Epithelial cell of proximal tubule (primary cell): ENCODE data around the gene CDKN1B. TPM values are rescaled to one million over a fixed set of nuclear protein-coding genes. Genes with fewer than 3 reads are reported as not detected.
A peak's percentile ranks its signal among the peaks of the same experiment; 100 is the strongest.

ENCODE experiments used
- DNase-seq: peaks from one replicate; pipeline ENCODE4 v3.0.0-alpha.2; 2011; ENCODE audit warnings: low read depth
- H3K4me3 ChIP-seq: 2 replicates; pipeline ENCODE4 v1.5.1; 2011; ENCODE audit warnings: low read depth, mild to moderate bottlenecking, low read length
- CTCF ChIP-seq: conservative IDR thresholded peaks from 2 replicates; pipeline ENCODE4 v1.5.1; 2012; ENCODE audit warnings: low read depth, mild to moderate bottlenecking, low read length
- total RNA-seq: library from RNA; depleted of rRNA; stranded (reverse); fragments of >200 nt; gene quantifications from 2 replicates; pipeline ENCODE4 v1.2.3, GENCODE V29; 2015

CDKN1B gene
- total RNA-seq, 1 donor from 2014 or later: 14.3 TPM

- no peak for DNase-seq
- no peak for TF ChIP-seq CTCF
Observed at GRCh38 chr12:12723681-12724420, 6.7 kb downstream of the CDKN1B start.

DNA sequence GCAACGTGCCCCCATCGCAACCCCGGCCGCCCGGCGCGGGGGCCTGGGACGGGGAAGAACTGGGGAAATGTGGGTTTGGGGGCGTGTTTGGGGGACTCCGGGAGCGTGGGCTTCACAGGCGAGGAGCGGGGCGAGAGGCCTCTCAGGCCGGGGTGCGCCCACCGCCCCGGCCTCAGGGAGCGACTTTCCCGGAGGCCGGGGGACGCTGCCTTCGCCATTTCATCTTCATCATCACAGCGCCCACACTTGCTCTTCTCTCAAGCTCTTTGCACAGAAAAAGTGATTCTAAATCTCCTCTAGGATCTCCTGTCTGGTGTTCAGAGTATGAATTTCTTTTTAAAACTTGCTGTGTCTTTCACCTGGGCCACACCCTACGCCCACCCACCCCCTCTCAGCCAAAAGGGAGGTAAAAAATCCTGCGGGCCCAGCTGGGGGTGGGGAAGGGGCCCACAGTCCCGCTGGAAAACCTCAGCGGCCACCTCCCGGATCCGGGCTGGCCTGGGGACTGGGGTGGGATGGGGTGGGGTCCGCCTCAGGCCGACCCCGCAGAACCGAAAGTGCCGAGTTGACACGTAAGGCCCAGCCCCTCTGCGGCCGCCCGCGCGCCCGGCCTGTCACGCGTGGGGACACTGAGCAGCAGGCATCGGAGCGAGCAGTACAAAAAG is 7.4 kb downstream of the CDKN1B start:
- no peak for TF ChIP-seq CTCF
- DNase-seq: no peak
- H3K4me3 ChIP-seq: peak overlapping the region; percentile 80

More at GRCh38 chr12:12723681-12724420, 6.7 kb downstream of the CDKN1B start:
- peak overlapping the region; percentile 80 for H3K4me3 ChIP-seq

DNA sequence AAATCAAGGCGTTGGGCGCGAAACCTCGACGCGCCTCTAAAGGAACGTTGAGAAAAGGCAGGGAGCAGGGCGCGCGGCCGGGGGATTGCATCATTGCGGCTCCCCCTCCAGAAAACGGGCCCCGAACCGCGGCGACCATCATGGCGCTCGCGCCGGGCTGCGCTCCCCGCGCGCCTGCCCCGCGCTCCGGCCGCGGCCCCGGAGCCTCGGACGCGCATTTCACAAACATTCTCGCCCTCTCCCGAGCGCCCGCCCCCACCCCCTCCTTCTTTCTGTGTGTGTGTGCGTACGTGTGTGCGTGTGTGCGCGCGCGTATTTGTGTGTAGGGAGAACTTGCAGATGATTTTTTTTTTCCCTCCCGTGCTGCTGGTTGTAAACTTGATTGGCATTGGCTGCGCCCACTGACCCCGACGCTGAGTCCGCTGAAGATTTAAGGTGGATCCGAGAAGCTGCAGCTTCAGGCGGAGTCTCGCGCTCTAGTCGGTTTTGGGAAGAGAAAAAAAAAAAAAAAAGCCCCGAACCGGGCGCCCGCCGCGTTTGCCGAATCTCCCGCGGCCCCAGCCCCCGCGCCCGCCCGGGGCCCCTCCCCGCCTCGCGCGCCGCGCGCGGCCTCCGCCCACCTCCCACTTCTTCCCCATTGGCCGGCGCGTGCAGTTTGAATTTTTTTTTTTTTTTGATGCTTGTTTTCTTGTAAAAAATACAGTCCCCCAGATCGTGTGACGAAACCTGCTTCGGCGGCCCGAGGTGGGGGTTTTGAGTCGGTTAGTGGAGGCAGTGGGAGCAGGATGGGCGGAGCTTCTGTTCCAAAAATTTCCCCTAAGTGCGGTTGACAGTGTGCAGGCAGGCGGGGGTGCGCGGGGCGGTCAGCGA is 8.2 kb downstream of the CDKN1B start:
- peak overlapping the region; percentile 80 for H3K4me3 ChIP-seq
- no peak for TF ChIP-seq CTCF
- DNase-seq: peak; percentile 86

GRCh38 chr12:12725956-12726554 is 8.9 kb downstream of the CDKN1B start:
- peak overlapping the region; percentile 80 for H3K4me3 ChIP-seq
- no peak for TF ChIP-seq CTCF
- DNase-seq: no peak

- no peak for TF ChIP-seq CTCF
- peak overlapping the region; percentile 80 for H3K4me3 ChIP-seq
- no peak for DNase-seq
Observed at GRCh38 chr12:12726555-12727093, 9.5 kb downstream of the CDKN1B start.

DNA sequence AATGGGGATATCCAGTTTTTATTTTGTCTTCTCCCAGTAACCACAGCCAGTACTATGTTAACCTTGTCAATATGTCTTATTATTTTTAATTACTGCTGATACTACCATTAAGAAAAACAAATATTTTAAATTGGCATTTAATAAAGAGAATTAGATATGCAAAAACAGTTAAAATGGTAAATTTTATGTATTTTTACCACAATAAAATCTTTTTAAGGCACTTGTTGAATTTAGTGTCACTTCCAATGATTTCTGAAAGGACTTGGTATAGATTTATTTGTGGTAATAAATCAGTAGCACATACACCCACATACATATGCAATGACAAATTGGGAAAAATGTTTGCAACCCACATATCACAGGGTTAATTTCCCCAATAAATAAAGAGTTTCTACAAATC is 14.0 kb downstream of the CDKN1B start:
- H3K4me3 ChIP-seq: no peak overlapping the region
- no peak for TF ChIP-seq CTCF
- no peak for DNase-seq
